HepG2 (cell line): ENCODE data around the gene NOB1. TPM values are rescaled to one million over a fixed set of nuclear protein-coding genes. Genes with fewer than 3 reads are reported as not detected.

Experiments used
- ASH2L ChIP-seq: fragments of 300-600, 200-600 bp; sonication (generic); IDR thresholded peaks from 2 replicates; pipeline ENCODE4 v1.7.0; 2017; ENCODE audit warnings: low read depth, mild to moderate bottlenecking, moderate library complexity, mixed read lengths, low read length; ENCODE audit not compliant: insufficient read length
- CENPX ChIP-seq: sonication (generic); formaldehyde crosslinking; IDR thresholded peaks from 2 replicates; pipeline ENCODE4 v1.9.0; 2021; ENCODE audit warnings: mild to moderate bottlenecking, missing genetic modification reagents, moderate library complexity
- HDAC6 ChIP-seq: fragments of 200-600 bp; sonication (generic); IDR thresholded peaks from 2 replicates; pipeline ENCODE4 v1.7.0; 2017; ENCODE audit warnings: mild to moderate bottlenecking, antibody characterized with exemption, low read length, low read depth
- KDM6A ChIP-seq: IDR thresholded peaks from 2 replicates; pipeline ENCODE4 v1.6.1; 2016; ENCODE audit warnings: low read depth
- MTA3 ChIP-seq: sonication (generic); formaldehyde crosslinking; IDR thresholded peaks from 2 replicates; pipeline ENCODE4 v1.4.0; 2020; ENCODE audit warnings: missing genetic modification reagents
- NFATC3 ChIP-seq: sonication (generic); formaldehyde crosslinking; IDR thresholded peaks from 2 replicates; pipeline ENCODE4 v1.5.1; 2020; ENCODE audit warnings: mild to moderate bottlenecking, missing genetic modification reagents
- NFYC ChIP-seq: IDR thresholded peaks from 2 replicates; pipeline ENCODE4 v1.6.1; 2016; ENCODE audit warnings: missing genetic modification reagents, missing compliant biosample characterization
- PTBP1 ChIP-seq: fragments of 200-400 bp; formaldehyde crosslinking; IDR thresholded peaks from 2 replicates; pipeline ENCODE4 v1.6.1; 2018; ENCODE audit warnings: low read length, low read depth; ENCODE audit not compliant: poor library complexity, severe bottlenecking
- SATB2 ChIP-seq: sonication (generic); formaldehyde crosslinking; IDR thresholded peaks from 2 replicates; pipeline ENCODE4 v1.5.0; 2020; ENCODE audit warnings: missing genetic modification reagents
- ZBTB7A ChIP-seq: sonication (generic); formaldehyde crosslinking; IDR thresholded peaks from 2 replicates; pipeline ENCODE4 v1.8.0; 2022; ENCODE audit warnings: mild to moderate bottlenecking, missing genetic modification reagents
- ZNF124 ChIP-seq: sonication (generic); formaldehyde crosslinking; IDR thresholded peaks from 2 replicates; pipeline ENCODE4 v1.4.0; 2020; ENCODE audit warnings: missing genetic modification reagents
- ZNF232 ChIP-seq: sonication (generic); formaldehyde crosslinking; IDR thresholded peaks from 2 replicates; pipeline ENCODE4 v1.4.0; 2020; ENCODE audit warnings: missing genetic modification reagents, borderline replicate concordance
- ZNF235 ChIP-seq: sonication (generic); formaldehyde crosslinking; IDR thresholded peaks from 2 replicates; pipeline ENCODE4 v1.8.1; 2023; ENCODE audit warnings: mild to moderate bottlenecking, missing genetic modification reagents, borderline replicate concordance
- ZNF331 ChIP-seq: sonication (generic); formaldehyde crosslinking; IDR thresholded peaks from 2 replicates; pipeline ENCODE4 v1.4.0; 2020; ENCODE audit warnings: missing genetic modification reagents
- ZNF674 ChIP-seq: sonication (generic); formaldehyde crosslinking; IDR thresholded peaks from 2 replicates; pipeline ENCODE4 v1.5.0; 2020; ENCODE audit warnings: low read depth, mild to moderate bottlenecking, missing genetic modification reagents
- ZNF678 ChIP-seq: sonication (generic); formaldehyde crosslinking; IDR thresholded peaks from 2 replicates; pipeline ENCODE4 v1.4.0; 2020; ENCODE audit warnings: mild to moderate bottlenecking, missing genetic modification reagents
- ZNF775 ChIP-seq: sonication (generic); formaldehyde crosslinking; IDR thresholded peaks from 2 replicates; pipeline ENCODE4 v1.4.0; 2020; ENCODE audit warnings: missing genetic modification reagents, mild to moderate bottlenecking, moderate library complexity, borderline replicate concordance
- polyA plus RNA-seq, 8 experiments: library from polyadenylated mRNA; depleted of rRNA in 3 of 8; stranded (reverse) in 7 of 8; unstranded in 1 of 8; fragments of >200 nt; fragmentation: Illumina TruSeq in 4 of 8; extraction: Trizol in 4 of 8; gene quantifications; 2 replicates each; pipeline versions ENCODE4 v1.2.1 to v1.2.3, GENCODE V29; 2011 to 2016; ENCODE audit warnings: low read depth in 4 of 8, missing spikeins in 1 of 8, mixed read lengths in 1 of 8; ENCODE audit not compliant: insufficient read depth in 1 of 8
- total RNA-seq, 5 experiments: library from RNA; depleted of rRNA; stranded (reverse); fragments of >200 nt; fragmentation: Illumina TruSeq; extraction: Trizol; gene quantifications; 2 replicates each; pipeline ENCODE4 v1.2.3, GENCODE V29; 2016; ENCODE audit warnings: low read depth in 1 of 5
- TF ChIP-seq, protein P1 (sequence below): sonication (generic); formaldehyde crosslinking; IDR thresholded peaks from 2 replicates; pipeline ENCODE4 v1.5.1; 2020; ENCODE audit warnings: missing genetic modification reagents, mild to moderate bottlenecking, borderline replicate concordance
- TF ChIP-seq, protein P2 (sequence below): sonication (generic); formaldehyde crosslinking; IDR thresholded peaks from 2 replicates; pipeline ENCODE4 v1.4.0; 2020; ENCODE audit warnings: missing genetic modification reagents, borderline replicate concordance
- TF ChIP-seq, protein P3 (sequence below): sonication (generic); formaldehyde crosslinking; IDR thresholded peaks from 2 replicates; pipeline ENCODE4 v1.8.0; 2022; ENCODE audit warnings: missing genetic modification reagents, low read depth, mild to moderate bottlenecking, borderline replicate concordance
- TF ChIP-seq, protein P4 (sequence below): sonication (generic); formaldehyde crosslinking; IDR thresholded peaks from 2 replicates; pipeline ENCODE4 v1.5.0; 2020; ENCODE audit warnings: mild to moderate bottlenecking, missing genetic modification reagents
- TF ChIP-seq, protein P5 (sequence below): sonication (generic); formaldehyde crosslinking; IDR thresholded peaks from 2 replicates; pipeline ENCODE4 v1.8.0; 2022; ENCODE audit warnings: low read depth, missing genetic modification reagents

NOB1 gene
- total and polyA plus RNA-seq, 2 of the 13 experiments (the other 11 are each of a cell fraction or from before 2014, with no cell fraction given) = 47.1 to 162 TPM

DNA sequence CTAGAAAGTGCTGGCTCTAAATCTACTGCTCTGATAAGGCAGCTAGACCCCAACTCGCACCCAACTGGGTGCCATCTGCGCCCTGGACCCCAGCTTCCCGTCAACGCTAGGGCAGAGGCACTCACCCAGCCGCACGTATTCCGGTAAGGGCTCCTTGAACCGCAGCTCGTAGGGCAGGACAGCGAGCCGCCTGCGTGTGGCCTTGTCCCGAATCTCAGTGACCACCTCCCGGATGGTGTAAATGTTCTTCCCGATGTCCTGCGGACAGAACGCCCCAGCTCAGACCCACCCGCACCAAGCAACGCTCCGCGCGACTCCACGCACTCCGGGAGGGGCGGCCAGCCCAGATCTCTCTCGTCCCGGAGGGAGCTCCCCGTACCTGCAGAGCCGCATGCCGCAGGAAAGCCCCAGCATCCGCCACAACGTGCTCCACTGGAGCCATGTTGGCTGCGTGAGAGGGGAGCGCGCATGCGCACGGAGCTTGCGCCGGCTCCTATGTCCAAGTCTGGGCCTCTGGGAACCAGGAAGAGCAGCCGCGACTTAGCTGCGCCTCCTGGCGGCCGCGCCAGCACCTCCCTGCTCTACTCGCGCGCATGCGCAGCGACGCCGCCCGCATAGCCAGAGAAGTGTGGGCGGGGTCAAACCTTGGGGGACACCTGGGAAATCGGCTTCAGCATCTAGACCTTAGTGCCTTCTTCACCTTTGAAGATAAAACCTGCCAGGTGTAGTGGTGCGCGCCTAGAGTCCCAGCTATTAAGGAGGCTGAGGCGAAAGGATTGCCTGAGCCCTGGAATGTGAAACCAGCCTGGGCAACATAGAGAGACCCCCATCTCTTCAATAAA, at the start of gene NOB1 (continued):
- TF ChIP-seq ZNF331 (peak; percentile 75; the same call in 1 of the 2 replicates), KDM6A (CRISPR knock-in tag) (no peak; the same call in 1 of the 2 replicates), ZNF124 (CRISPR knock-in tag) (peak; percentile 93), ZNF775 (no peak), ZNF235 (CRISPR knock-in tag) (peak; percentile 77; the same call in 1 of the 2 replicates), ASH2L (peak; percentile 85), SATB2 (CRISPR knock-in tag) (no peak), ZNF678 (CRISPR knock-in tag) (0 out of 2 replicates have a peak, but pooled peaks have one; percentile 92), ZNF674 (CRISPR knock-in tag) (0 out of 2 replicates have a peak, but pooled peaks have one; percentile 93), PTBP1 (no peak), ZNF232 (CRISPR knock-in tag) (peak; percentile 62; the same call in 1 of the 2 replicates), MTA3 (CRISPR knock-in tag) (no peak), ZBTB7A (CRISPR knock-in tag) (peak; percentile 72; the same call in 1 of the 2 replicates), NFYC (no peak), HDAC6 (no peak), NFATC3 (CRISPR knock-in tag) (no peak), CENPX (no peak)
- TF ChIP-seq, protein P1, sequence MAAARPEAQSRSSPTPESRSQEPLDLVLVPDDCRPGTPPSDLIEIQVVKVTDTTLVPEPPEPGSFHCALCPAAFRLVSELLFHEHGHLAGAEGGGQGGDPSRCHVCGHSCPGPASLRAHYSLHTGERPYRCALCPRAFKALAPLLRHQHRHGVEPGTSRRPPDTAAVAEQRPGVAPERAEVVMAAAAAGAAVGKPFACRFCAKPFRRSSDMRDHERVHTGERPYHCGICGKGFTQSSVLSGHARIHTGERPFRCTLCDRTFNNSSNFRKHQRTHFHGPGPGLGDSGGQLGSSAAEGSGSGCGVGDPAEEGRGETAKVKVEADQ (CRISPR knock-in tag) = peak; percentile 96
- TF ChIP-seq, protein P2, sequence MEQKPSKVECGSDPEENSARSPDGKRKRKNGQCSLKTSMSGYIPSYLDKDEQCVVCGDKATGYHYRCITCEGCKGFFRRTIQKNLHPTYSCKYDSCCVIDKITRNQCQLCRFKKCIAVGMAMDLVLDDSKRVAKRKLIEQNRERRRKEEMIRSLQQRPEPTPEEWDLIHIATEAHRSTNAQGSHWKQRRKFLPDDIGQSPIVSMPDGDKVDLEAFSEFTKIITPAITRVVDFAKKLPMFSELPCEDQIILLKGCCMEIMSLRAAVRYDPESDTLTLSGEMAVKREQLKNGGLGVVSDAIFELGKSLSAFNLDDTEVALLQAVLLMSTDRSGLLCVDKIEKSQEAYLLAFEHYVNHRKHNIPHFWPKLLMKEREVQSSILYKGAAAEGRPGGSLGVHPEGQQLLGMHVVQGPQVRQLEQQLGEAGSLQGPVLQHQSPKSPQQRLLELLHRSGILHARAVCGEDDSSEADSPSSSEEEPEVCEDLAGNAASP = peak; percentile 64; the same call in 1 of the 2 replicates
- TF ChIP-seq, protein P3, sequence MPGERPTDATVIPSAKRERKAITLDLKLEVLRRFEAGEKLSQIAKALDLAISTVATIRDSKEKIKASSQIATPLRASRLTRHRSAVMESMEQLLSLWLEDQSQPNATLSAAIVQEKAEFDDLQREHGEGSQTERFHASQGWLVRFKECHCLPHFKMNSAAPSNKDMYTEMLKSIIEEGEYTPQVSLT (CRISPR knock-in tag) = no peak
- TF ChIP-seq, protein P4, sequence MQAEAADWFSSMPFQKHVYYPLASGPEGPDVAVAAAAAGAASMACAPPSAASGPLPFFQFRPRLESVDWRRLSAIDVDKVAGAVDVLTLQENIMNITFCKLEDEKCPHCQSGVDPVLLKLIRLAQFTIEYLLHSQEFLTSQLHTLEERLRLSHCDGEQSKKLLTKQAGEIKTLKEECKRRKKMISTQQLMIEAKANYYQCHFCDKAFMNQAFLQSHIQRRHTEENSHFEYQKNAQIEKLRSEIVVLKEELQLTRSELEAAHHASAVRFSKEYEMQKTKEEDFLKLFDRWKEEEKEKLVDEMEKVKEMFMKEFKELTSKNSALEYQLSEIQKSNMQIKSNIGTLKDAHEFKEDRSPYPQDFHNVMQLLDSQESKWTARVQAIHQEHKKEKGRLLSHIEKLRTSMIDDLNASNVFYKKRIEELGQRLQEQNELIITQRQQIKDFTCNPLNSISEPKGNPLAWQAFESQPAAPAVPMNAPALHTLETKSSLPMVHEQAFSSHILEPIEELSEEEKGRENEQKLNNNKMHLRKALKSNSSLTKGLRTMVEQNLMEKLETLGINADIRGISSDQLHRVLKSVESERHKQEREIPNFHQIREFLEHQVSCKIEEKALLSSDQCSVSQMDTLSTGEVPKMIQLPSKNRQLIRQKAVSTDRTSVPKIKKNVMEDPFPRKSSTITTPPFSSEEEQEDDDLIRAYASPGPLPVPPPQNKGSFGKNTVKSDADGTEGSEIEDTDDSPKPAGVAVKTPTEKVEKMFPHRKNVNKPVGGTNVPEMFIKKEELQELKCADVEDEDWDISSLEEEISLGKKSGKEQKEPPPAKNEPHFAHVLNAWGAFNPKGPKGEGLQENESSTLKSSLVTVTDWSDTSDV (CRISPR knock-in tag) = peak; percentile 97
- TF ChIP-seq, protein P5, sequence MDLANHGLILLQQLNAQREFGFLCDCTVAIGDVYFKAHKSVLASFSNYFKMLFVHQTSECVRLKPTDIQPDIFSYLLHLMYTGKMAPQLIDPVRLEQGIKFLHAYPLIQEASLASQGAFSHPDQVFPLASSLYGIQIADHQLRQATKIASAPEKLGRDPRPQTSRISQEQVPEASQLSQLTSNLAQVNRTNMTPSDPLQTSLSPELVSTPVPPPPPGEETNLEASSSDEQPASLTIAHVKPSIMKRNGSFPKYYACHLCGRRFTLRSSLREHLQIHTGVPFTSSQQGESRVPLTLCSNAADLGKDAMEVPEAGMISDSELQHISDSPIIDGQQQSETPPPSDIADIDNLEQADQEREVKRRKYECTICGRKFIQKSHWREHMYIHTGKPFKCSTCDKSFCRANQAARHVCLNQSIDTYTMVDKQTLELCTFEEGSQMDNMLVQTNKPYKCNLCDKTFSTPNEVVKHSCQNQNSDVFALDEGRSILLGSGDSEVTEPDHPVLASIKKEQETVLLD (CRISPR knock-in tag) = peak; percentile 61; the same call in 1 of the 2 replicates
